GM12873 (cell line): ENCODE measurements around the gene PLPP1.

Experiments
- CTCF ChIP-seq: IDR thresholded peaks from 2 replicates; pipeline ENCODE4 v1.5.1; 2012; ENCODE audit warnings: low read depth, mild to moderate bottlenecking, moderate library complexity, low read length, control low read depth; ENCODE audit not compliant: insufficient read depth; ENCODE audit errors: missing control alignments

Gene PLPP1

GRCh38 chr5:55575815-55576583, 41.2 kb upstream of the PLPP1 start:
- TF ChIP-seq CTCF: no peak

- no peak for TF ChIP-seq CTCF
Observed at GRCh38 chr5:55572600-55572999, 37.8 kb upstream of the PLPP1 start.

GRCh38 chr5:55572020-55572419, 37.3 kb upstream of the PLPP1 start:
- TF ChIP-seq CTCF: no peak

- TF ChIP-seq CTCF: no peak
Observed at GRCh38 chr5:55570570-55570969, 35.8 kb upstream of the PLPP1 start.

- TF ChIP-seq CTCF: no peak
Observed at GRCh38 chr5:55570026-55570425, 35.3 kb upstream of the PLPP1 start.

- no peak for TF ChIP-seq CTCF
Observed at GRCh38 chr5:55569513-55569865, 34.7 kb upstream of the PLPP1 start.

GRCh38 chr5:55568654-55569512, 34.1 kb upstream of the PLPP1 start:
- TF ChIP-seq CTCF: no peak
